ENCODE data around the gene CRYM. TPM values are rescaled to one million over a fixed set of nuclear protein-coding genes. Genes with fewer than 3 reads are reported as not detected.
"Not testable (repeated sequence)": the region's sequence is repeated elsewhere in the genome, so short reads cannot be mapped to it uniquely, and the experiment has no call there.

CRYM gene
- 4.1 TPM for polyA plus RNA-seq (2012; ENCODE audit: insufficient read depth, insufficient read length)

DNA sequence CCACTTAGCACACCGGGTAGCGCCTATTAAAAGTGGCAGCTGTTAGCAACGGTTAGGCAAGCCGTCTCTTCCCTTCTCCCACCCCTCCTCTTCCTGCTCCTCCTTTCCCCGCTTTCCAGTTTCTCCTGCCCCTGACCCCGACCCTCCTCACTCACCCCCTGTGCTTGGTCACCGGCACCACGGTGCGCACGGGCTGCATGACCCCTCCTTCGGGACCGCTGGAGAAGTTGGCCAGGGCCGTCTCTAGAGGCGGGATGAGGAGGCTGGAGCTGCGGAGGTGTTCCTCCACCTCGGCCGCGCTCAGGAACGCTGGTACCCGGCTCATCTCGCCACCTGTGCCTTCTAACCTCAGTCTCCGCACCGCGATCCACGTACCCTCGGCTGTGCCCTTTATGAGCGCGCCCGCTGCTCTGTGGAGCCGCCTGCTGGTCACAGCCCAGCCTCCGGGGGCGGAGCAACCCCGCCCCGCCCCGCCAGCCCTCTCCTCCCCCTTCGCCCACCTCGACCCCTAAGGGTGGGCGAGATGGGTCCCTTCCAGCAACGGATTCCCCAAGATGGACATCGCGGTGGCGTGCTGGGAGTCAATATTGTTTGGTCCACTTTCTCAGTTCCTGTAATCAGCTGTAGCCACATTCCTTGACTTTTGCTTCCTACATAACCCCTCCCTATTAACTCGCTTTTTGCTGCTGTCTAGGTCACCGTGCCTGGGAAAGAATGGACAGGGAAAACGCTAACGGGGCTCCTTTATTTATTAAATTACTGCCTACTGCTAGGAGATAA, at the start of gene CRYM:
Gene CRYM, minus strand, starts transcription at position 364 of the 780 bp plus-strand sequence. Its CDS starts 39 bp downstream, at position 325.
- no peak for DNase-seq (ENCODE audit: low read depth, low spot score)
- H3K4me3 ChIP-seq (ENCODE audit: low read length), result peak within 1 kb of the TSS; percentile 15

DNA sequence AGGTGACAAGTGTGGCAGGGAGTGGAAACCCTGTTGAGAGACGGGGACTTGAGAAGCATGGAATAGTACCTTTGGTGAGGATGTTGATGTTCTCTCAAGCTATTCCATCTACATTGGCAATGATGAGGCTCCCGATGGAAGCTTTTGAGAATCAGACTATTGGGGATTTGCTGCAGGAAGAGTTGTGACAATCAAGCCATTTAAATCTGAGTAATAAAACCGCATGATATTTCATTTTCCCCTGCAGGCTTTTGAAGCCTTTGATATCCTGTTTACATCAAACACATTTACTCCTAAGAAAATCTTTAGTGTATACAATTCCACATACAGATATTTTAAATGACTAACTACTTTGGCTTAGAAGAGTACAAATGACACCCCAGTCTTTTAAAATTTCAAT, 49.0 kb upstream of the CRYM start:
- no peak overlapping the region for H3K4me3 ChIP-seq (ENCODE audit: low read length)
- DNase-seq (ENCODE audit: low read depth, low spot score), result no peak

DNA sequence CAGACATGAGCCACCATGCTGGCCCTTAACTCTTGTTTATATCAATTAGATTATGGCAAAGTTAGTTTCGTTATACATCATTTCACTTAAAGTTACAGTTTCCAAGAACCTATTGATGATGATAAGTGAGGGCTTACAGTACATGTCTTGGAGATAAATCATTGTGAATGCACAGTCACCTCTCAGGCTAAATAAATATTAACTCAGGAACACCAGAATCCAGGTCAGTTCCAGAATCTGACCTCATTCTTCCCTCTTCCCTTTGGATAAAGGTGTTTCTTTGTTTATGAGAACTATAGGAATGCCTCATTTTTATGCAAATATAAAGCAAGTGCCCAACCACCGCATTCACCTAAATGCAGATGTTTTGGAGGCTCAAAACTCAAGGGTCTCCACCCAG, 48.4 kb upstream of the CRYM start:
- no peak overlapping the region for H3K4me3 ChIP-seq (ENCODE audit: low read length)
- DNase-seq (ENCODE audit: low read depth, low spot score), result no peak

DNA sequence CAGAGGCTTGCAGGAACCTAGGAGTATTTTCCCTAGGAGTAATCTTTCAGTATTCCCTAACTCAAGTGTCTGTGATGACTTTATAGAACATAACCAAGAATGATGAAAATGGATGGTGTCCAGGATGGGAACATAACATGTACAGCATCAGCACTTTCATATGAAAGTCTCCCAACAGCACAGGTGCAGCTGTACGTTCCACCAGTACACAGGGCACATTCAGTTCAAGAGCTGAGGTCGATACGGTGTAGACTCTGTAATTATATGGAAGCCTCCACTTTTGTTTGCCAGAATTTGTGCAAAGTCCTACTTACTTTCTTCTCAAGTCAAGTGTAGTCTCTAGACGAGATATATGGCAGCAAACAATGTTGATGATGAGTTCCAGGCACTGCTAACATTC, 46.2 kb upstream of the CRYM start:
- DNase-seq (ENCODE audit: low read depth, low spot score), result no peak
- no peak overlapping the region for H3K4me3 ChIP-seq (ENCODE audit: low read length)

DNA sequence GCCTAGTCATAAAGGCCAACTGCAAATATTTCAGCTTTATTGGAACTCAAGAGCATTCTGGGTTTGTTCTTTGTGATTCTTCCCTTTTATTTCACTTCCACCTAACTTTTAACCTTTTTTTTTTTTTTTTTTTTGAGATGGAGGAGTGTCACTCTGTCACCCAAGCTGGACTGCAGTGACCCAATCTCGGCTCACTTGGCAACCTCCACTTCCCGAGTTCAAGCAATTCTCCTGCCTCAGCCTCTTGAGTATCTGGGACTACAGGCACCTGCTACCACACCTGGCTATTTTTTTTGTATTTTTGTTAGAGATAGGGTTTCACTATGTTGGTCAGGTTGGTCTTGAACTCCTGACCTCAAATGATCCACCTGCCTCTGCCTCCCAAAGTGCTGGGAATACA, 44.2 kb upstream of the CRYM start:
- not testable (repeated sequence) for DNase-seq (ENCODE audit: low read depth, low spot score); H3K4me3 ChIP-seq (ENCODE audit: low read length)

DNA sequence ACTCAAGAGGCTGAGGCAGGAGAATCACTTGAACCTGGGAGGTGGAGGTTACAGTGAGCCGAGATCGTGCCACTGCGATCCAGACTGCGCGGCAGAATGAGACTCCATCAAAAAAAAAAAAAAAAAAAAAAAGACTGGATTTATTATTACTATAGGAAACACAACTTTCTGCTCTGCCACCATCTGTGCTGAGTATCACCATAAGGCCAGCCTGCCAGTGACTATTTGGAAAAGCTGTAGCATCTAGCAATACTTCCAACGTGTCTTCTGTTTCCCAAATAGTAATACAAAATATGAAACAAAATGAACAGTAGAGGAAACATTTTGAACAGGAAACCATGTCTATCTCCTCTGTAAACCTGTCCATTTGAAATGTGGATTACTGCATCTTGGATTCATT, 43.6 kb upstream of the CRYM start:
- DNase-seq (ENCODE audit: low read depth, low spot score), result no peak
- no peak overlapping the region for H3K4me3 ChIP-seq (ENCODE audit: low read length)

DNA sequence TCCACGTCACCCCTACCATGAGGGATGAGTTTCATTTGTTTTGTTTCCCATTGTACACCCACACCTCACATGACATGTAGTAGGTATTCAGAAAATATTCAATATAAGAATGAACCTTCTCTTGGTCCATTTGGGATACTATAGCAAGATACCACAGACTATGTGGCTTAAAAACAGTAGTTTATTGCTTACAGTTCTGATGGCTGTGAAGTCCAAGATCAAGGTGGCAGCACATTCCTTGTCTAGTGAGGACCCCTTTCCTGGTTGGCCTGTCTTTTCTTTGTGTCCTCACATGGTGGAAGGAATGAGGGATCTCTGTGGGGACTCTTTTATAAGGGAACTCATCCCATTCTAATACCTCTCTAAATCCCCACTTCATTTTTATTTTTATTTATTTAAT, 36.2 kb upstream of the CRYM start:
- DNase-seq (ENCODE audit: low read depth, low spot score), result no peak
- H3K4me3 ChIP-seq (ENCODE audit: low read length), result no peak overlapping the region

DNA sequence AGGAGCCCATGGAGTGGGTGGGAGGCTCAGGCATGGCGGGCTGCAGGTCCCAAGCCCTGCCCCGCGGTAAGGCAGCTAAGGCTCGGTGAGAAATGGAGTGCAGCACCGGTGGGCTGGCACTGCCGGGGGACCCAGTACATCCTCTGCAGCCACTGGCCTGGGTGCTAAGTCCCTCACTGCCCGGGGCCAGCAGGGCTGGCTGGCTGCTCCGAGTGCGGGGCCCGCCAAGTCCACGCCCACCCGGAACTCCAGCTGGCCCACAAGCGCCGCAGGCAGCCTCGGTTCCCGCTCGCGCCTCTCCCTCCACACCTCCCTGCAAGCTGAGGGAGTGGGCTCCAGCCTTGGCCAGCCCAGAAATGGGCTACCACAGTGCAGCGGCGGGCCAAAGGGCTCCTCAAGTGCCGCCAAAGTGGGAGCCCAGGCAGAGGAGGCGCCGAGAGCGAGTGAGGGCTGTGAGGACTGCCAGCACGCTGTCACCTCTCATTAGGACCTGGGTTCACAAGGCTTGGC, 34.8 kb upstream of the CRYM start:
- H3K4me3 ChIP-seq (ENCODE audit: low read length); DNase-seq (ENCODE audit: low read depth, low spot score): not testable (repeated sequence)

DNA sequence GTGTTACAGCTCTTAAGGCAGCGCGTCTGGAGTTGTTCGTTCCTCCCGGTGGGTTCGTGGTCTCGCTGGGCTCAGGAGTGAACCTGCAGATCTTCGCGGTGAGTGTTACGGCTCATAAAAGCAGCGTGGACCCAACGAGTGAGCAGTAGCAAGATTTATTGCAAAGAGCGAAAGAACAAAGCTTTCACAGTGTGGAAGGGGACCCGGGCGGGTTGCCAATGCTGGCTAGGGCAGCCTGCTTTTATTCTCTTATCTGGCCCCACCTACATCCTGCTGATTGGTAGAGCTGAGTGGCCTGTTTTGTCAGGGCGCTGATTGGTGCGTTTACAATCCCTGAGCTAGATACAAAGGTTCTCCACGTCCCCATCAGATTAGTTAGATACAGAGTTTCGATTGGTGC, 34.0 kb upstream of the CRYM start:
- DNase-seq (ENCODE audit: low read depth, low spot score); H3K4me3 ChIP-seq (ENCODE audit: low read length): not testable (repeated sequence)

DNA sequence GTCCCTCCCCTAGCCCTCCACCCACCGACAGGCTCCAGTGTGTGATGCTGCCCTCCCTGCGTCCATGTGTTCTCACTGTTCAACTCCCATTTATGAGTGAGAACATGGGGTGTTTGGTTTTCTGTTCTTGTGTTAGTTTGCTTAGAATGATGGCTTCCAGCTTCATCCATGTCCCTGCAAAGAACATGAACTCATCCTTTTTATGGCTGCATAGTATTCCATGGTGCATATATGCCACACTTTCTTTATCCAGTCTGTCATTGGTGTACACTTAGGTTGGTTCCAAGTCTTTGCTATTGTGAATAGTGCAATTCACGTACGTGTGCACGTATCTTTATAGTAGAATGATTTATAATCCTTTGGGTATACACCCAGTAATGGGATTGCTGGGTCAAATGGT, 28.6 kb upstream of the CRYM start:
- not testable (repeated sequence) for DNase-seq (ENCODE audit: low read depth, low spot score)

DNA sequence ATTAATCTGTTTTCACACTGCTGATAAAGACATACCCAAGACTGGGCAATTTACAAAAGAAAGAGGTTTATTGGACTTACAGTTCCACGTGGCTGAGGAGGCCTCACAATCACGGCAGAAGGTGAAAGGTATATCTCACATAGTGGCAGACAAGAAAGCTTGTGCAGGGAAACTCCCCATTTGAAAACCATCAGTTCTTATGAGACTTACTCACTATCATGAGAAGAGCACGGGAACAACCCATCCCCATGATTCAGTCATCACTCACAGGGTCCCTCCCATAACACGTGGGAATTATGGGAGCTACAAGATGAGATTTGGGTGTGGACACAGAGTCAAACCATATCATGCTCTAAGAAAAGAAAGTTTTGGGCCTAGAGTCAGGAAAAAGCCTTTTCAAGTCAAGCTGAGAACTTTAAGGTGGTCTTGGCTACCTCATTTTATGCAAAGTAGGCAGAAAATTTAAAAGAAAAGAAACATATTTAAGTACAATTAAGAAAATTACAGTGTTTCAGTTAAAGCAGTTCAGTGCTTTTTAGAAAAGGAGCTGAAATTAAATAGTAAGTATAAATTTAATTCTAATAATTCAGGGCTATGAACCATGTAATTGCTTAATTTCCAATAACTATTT, 24.9 kb upstream of the CRYM start:
- no peak for DNase-seq (ENCODE audit: low read depth, low spot score)
- no peak overlapping the region for H3K4me3 ChIP-seq (ENCODE audit: low read length)

More for the DNA sequence above, 28.6 kb upstream of the CRYM start:
- H3K4me3 ChIP-seq (ENCODE audit: low read length), result not testable (repeated sequence)

DNA sequence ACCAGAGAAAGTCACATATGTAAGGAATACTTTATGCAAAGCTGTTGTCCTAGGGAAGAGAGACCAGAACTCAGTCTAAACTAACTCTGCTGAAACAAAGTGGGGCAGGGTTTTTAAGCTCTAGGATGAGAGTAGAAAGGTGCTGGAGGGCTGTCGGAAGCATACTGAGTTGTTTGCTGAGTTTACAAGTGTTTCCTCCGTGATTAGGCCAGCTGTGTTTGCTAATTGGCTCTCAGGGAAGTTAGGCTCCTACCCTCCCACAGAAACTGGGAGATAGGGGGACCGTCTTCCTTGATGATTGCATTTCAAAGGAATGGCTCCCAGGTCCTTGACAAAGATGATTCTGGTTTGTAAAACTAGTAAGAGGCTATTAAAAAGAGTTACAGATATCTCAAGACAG, 24.4 kb upstream of the CRYM start:
- H3K4me3 ChIP-seq (ENCODE audit: low read length), result no peak overlapping the region
- no peak for DNase-seq (ENCODE audit: low read depth, low spot score)

DNA sequence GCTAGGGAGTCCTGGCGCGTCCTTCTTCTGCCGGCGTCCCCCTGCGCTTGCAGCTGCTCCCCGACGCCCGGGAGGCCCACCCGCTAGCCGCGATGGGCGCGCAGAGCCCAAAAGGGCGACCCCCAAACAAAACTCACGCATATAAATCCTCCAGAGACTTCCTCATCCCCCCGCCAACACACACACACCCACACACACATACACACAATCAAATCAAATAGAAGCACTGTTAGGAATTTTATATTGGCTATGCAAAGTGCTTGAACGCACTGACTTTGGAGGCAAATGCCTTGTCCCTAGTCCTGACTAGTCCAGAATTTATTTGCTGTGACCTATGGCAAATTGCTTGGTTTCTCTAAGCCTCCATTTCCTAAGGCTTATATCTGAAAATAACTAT, 23.8 kb upstream of the CRYM start:
- H3K4me3 ChIP-seq (ENCODE audit: low read length), result peak overlapping the region; percentile 74
- DNase-seq (ENCODE audit: low read depth, low spot score), result no peak

DNA sequence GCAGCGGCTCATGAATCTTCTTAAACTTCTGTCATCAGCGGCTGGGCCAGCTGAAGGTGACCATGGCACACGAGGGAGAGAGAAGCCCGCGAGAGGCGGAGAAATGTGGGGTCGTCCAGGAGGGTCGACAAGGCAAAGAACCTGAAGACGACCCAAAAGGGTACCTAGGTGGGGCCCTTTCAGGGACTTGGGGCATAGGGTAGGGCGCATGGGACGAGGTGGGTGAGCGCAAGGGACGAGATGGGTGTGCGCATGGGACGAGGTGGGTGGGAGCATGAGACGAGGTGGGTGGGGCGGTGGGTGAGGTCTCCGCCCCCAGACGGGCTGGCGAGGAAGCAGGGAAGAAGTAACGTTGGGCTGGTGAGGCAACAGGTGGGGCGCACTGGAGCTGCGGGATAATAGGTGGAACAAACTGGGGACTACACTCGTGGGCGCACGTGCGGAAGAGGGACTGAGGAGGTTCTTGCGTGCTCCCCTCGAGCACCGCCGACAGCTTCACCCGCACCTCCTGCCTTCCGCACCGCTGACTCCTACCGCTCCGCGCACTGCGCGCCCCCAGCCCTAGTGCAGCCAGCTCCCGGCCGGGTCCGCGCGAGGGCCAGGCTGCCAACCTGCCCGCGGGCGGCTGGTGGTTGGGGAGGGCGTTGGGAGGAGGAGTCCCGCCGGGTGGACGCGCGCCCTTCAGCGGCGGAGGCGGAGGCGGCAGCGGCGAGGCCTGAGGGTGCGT, 23.2 kb upstream of the CRYM start:
- peak; percentile 74 for DNase-seq (ENCODE audit: low read depth, low spot score)
- peak overlapping the region; percentile 74 for H3K4me3 ChIP-seq (ENCODE audit: low read length)

DNA sequence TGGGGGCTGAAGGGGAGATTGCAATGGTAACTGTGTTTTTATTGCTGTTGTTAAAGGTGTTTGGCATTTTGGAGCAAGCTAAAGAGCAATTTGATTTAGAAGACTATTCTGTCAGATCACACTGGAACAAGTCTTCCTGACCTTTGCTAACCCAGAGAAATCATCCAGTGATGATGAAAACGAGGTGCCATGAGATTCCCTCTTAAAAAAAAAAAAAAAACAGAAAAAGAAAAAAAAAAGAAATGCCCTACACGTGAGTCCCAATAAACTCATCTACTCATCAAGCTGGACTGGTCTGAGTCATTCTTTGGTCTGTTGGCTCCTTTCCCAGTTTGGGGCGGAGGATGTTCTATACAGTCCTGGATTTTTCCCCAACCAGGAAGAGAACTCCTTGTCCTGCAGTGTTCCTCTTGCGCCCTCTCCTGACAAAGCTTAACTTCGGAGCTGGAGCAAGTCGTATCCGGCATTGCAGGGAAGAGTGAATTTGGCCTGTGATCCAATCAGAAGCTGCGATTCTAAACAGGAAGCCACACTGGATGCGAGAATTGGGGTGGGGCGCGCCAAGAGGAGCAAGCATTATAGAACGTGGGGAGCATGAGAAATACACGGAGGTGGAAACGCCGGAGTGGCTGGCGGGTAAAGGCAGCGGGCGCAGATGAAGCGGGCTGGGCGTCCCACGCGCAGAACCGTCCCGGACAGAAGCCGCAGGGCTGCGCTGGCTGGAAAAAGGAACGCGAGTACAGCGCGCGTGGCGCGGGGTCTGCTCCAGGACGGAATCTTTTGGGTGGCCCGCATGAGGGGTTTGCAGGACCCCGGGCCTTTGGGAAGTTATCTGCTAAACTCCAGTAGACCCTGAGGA, 22.4 kb upstream of the CRYM start:
- DNase-seq (ENCODE audit: low read depth, low spot score), result peak; percentile 91
- H3K4me3 ChIP-seq (ENCODE audit: low read length), result peak overlapping the region; percentile 74

DNA sequence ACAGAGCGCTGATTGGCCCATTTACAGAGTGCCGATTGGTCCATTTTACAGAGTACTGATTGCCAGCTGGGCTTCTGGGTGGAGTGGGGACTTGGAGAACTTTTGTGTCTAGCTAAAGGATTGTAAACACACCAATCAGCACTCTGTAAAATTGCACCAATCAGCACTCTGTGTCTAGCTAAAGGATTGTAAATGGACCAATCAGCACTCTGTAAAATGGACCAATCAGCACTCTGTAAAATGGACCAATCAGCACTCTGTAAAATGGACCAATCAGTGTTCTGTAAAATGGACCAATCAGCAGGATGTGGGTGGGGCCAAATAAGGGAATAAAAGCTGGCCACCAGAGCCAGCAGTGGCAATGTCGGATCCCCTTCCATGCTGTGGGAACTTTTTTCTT, 11.7 kb upstream of the CRYM start:
- DNase-seq (ENCODE audit: low read depth, low spot score); H3K4me3 ChIP-seq (ENCODE audit: low read length): not testable (repeated sequence)

DNA sequence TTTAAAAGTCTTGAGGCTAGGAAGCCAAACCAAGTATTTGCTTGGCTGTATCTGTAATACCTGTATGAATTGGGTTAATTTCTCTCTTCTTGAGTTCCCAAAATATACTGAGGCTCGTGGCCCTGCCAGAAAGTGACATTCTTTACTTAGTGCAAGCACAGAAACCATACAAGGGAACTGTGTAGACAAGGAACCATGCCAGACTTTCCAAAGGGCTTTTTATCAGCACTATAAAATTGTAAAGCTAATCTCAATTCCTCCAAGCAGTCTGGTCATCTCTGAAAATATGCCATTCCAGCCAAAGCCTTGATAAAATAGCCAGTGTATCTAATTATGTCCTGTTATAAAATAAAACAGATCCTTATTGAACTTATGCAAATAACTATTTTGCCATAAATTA, 7.2 kb upstream of the CRYM start:
- DNase-seq (ENCODE audit: low read depth, low spot score), result no peak
- no peak overlapping the region for H3K4me3 ChIP-seq (ENCODE audit: low read length)

DNA sequence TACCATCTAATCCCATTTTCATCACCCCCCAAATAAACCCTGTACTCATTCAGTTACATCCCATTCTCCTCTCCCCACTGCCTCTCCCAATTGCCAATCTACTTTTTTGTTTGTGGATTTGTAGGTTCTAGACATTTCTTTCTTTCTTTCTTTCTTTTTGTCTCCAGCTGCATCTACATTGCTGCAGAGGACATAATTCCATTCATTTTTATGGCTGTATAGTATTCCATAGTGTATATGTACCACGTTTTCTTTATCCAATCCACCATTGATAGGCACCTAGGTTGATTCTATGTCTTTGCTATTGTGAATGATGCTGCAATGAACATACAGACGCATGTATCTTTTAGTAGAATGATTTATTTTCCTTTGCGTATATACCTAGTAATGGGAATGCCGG, 6.3 kb upstream of the CRYM start:
- DNase-seq (ENCODE audit: low read depth, low spot score), result no peak
- H3K4me3 ChIP-seq (ENCODE audit: low read length), result no peak overlapping the region

Data from Jurkat, Clone E6-1 (cell line).